Measurements from ENCODE around the gene PRR5L.
A peak's percentile ranks its signal among the peaks of the same experiment; 100 is the strongest.

The PRR5L gene

DNA sequence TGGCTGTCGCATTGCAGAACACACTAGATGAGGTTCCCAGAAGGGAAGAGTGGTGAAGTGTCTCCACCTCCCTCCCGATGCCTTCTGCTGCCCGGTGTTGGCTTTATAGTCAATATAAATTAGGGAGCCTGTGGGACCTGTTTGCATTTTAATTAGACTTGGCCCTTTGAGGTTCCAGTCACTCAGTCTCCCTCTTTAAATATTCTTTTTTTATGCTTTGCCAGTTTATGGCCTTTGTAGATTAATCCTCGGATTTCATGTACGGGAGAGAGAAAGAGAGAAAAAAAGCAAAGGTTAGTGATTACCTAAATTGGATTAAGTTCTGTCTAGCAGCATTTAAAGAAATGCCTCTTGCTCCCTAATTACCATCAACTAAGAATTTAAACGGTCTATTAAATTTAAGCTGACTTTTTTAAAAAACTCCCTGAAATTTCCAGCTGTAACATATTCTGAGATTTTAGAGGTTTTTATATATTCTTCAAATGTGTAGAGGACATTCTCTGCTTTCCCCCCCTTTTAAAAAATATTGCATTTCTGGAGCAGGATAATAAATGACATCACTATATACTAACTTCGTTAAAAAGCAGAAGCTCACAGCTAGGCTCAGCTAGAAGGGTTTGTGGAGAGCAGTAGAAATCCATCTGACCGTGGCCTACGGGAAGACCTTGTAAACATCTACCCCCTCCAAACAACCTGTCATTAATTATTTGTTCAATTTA lies 84.4 kb downstream of the PRR5L start:
- no peak for DNase-seq

DNA sequence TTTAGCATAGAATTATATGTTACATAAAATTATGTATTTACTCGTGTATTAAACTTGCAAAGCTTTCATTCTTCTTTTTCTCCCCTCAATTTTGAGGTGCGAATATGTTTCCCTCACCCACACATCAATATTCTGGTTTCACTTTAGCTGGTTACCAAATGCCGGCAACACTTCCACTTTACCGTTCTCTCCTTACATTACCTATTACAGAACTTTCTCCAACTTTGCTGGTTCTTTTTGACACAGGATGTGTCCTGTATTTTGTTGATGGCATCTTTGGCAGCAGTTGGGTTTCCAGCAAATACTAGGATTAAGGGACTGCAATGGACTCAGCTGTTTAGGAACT lies 84.9 kb downstream of the PRR5L start:
- no peak for DNase-seq

GRCh38 chr11:36383195-36383594 lies 87.1 kb downstream of the PRR5L start:
- no peak for DNase-seq

DNA sequence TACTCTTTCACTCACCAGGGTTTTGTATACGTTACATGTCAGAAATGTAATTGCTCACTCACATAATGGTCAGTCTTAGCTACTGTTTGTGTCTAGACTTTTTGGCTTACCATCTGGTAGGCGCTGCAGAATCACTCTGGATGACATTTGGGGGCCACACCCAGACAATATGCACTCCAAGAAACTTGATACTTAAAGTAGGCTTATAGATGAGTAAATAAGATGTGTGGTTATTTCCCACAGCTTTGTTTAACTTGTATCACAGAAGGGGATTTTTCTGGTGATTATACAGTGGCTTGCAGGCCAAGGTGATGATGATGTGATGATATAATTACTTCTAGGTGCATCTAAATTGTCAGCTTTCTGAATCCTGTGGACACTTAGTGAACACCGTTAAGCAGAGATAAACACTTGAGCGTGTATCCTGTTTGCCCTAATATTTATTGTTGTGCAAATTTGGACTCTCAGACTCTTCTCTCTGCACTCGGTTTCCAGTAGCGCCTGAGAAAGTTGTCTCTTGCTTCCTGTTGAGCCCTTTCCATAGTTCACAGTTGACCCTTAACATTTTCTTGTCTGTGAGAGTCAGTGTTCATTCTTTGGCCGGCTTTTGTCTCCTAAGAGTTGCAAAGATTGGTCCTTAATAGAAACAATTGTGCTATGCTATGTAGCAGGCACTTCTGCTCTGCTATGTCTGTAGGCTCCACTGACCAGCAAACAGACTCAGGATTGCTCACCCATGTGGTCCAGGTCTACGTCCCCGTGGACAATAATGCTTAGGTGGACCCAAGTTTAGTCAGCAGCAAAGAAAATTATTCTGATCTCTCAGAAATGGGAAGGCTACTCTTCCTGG lies 89.3 kb downstream of the PRR5L start:
- DNase-seq: no peak

- DNase-seq: no peak
Measured at GRCh38 chr11:36386411-36386810, 90.3 kb downstream of the PRR5L start.

DNA sequence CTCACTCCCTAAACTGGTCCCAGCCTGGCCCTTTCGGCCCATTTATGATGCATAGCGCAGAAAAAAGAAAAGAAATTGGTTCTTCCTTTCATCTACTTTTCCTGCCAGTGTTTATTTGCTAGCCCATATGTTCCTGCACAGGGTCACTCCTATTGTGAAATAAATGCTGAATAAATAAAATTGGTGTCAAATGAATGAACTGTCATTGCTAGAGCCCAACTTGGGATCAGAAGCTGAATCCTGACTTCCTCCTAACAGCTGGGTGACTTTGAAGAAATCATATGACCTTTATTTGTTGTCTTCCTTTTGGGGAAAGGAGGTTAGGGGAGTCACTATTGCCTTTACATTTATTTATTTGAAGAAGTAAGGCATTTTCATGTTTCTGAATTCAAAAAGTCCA lies 92.0 kb downstream of the PRR5L start:
- no peak for DNase-seq

- no peak for DNase-seq
Measured at GRCh38 chr11:36388951-36389350, 92.9 kb downstream of the PRR5L start.

DNA sequence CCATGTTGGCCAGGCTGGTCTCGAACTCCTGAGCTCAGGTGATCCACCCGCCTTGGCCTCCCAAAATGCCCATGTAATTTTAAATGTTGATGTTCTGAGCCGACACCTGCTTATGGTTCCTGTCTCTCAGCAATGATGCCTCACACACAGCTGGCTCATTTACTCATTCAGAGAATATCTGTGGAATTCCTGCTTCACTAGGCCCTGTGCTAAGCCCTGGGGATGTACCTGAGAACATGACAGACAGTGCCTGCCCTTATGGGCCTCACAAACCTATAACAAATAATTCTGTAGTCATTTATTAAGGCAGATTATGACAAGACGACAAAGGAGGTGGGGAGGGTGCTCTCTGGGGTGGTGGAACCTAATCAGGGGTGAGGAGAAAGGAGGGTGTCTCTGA lies 93.7 kb downstream of the PRR5L start:
- DNase-seq: no peak

GRCh38 chr11:36390963-36391471 lies 94.9 kb downstream of the PRR5L start:
- peak; percentile 31 for DNase-seq

GRCh38 chr11:36392196-36392595 lies 96.1 kb downstream of the PRR5L start:
- DNase-seq: no peak

DNA sequence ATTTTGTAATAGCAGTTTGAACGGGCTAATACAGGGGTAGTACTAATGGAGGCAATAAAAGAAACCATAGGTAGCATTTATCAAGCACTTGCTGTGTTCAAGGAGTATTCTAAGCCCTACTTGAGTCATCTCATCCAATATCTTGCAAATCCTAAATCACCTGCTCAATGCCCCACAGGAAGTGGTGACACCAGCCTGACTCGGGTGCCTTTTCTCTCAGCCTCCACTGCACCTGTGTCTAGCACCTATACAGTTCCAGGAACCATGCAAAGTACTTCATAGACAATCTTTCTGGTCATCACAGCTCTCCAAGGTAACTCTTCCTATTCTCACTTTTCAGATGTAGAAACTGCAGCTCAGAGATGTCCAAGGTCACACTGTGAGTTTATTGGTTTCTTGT lies 98.0 kb downstream of the PRR5L start:
- no peak for DNase-seq

GRCh38 chr11:36394926-36395325 lies 98.8 kb downstream of the PRR5L start:
- no peak for DNase-seq

- DNase-seq: no peak
Measured at GRCh38 chr11:36395978-36396736, 100.1 kb downstream of the PRR5L start.

GRCh38 chr11:36398231-36398953 lies 102.3 kb downstream of the PRR5L start:
- no peak for DNase-seq

- DNase-seq: no peak
Measured at GRCh38 chr11:36399236-36399635, 103.1 kb downstream of the PRR5L start.

- DNase-seq: no peak
Measured at GRCh38 chr11:36399745-36400144, 103.7 kb downstream of the PRR5L start.

GRCh38 chr11:36400766-36401455 lies 104.8 kb downstream of the PRR5L start:
- no peak for DNase-seq

DNA sequence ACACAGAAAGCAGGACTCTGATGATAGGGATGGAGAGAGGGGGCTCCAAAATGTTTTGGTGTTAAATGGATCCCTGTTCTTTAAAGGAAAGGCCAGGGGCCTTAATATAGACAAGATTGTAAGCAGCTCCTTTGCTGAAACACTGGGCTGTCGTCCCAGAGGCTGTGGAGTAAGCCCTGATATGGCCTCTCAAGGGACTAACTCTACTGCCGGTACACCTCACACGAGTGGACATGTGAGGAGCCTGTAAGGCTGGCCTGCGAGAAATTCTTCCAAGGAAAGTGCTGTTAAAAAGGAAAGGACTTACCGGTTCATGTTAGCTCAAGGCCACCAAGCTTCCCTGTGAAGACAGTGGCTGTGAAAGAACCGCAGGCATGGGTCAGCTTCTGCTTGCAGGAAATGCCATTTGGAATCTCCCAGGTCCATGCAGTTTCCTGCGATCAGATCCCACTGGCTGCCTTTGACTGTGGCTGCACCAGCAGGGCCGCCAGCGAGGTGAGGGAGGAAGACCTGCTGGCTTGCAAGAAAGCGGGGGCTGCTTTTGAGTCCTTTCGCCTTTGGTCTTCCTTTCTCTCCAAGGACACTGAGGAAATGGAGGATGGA lies 106.6 kb downstream of the PRR5L start:
- no peak for DNase-seq

DNA sequence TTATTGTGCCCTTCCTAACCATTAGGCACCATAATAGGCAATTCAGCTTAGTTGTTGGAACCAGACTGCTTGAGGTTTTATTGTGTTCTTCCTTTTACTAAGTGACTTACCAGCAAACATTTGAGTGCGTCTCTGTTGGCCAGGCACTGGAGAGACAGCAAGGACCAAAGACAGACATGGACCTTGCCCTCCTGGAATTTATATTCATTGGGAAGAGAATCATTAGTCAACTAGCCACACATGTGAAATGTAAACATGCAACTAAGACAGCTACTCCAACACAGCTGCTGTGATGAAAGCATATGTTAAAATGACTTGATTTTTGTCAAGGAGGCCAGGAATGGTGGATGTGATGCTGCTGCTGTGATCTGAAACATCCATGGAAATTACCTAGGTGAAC lies 107.6 kb downstream of the PRR5L start:
- no peak for DNase-seq

GRCh38 chr11:36404831-36405230 lies 108.7 kb downstream of the PRR5L start:
- DNase-seq: no peak

DNA sequence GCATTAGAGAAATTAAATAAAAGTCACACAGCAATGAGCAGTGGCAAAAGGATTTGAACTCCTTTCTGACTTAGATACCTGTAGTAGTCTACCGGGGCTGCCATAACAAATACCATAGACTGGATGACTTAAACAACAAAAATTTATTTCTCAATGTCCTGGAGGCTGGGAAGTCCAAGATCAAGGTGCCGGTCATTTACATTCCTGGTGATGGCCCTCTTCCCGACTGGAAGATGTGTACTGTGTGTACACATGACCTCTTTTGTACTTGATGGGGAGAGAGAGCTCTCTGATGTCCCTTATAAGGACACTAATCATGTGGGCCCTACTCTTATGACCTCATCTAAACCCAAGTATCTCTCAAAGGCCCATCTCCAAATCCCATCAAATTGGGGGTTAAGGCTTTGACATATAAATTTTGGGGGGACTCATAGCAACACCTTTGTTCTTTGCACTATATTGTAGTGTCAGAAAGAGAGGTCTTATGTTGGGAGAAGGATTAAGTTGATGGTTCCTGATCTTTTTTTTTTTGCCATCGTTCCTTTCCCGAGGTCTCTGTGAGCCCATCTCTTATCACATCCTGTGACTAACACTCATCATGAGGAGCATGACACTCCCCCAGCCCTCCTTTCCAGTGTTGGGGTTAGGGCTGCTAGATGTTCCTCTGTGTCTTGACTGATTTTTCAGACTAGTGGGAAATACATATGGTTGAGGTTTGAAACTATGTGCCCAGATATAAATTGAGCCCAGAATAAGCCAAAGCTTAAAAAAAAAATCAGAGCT lies 109.7 kb downstream of the PRR5L start:
- no peak for DNase-seq

Data from KG1 (cell line).